ENCODE results near the gene SLC6A12.
"Not testable (repeated sequence)": the region's sequence is repeated elsewhere in the genome, so short reads cannot be mapped to it uniquely, and the experiment has no call there.

Gene SLC6A12

GRCh38 chr12:202081-202731 is 11.8 kb downstream of the SLC6A12 start:
- in situ Hi-C loops (cut with MboI; ENCODE audit: low sequenced_read_pairs): no loop called here

DNA sequence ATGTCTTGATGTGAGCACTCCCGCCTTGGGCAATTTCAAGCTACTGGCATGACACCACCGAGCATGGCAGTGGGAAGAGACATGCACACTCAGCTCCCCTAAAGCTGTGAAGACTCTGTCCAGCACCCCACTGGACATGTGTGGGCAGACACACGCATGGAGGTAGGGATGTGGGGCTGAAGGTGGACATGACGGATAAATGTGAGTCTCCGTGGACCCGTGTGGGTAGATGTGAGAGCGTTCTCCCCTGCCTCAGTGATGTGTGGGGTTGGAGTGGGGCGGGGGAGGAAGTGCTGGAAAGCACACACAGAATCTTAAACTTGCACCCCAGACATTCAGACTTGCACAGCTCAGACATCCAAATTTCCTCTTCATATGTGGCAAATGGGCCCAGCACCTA is 12.6 kb downstream of the SLC6A12 start:
- in situ Hi-C loops (cut with MboI; ENCODE audit: low sequenced_read_pairs): no loop called here

- in situ Hi-C loops (cut with MboI; ENCODE audit: low sequenced_read_pairs): no loop called here
These were observed 15.3 kb downstream of the SLC6A12 start for GRCh38 chr12:198705-199104.

DNA sequence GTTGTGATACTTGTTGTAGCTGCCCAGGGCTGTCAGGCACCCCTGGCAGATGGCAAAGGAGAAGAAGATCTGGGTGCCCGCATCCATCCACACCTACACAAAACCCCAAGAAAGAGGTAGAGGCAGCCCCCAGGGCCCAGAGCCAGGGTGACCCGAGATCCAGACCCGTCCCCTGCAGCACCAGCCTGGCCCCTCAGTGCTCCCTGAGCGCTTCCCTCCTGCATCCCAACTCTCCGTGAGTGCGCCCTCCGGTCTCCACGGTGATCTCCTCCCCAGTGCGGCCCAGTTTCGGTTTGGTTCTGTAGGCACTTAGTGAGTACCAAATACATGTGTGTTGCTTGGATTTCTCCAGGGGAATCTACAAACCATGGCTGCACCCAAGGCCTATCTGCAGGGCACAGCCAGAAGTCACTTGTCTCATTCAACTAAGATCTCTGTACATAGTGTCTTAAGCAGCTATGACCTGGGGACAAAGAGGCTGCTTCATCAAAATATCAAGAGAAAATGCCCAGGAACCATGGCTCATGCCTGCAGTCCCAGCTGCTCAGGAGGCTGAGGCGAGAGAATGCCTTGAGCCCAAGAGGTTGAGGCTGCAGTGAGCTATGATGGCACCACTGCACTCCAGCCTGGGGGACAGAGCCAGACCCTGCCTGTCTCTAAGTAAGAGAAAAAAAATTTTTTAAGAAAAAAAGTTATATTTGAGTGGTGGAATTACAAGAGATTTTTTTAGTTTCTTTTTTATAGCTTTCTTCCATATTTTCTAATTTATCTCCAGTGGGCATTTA is 15.9 kb downstream of the SLC6A12 start:
- in situ Hi-C loops (cut with MboI; ENCODE audit: low sequenced_read_pairs): no loop called here

GRCh38 chr12:197347-197746 is 16.6 kb downstream of the SLC6A12 start:
- in situ Hi-C loops (cut with MboI; ENCODE audit: low sequenced_read_pairs): no loop called here

GRCh38 chr12:196436-196835 is 17.5 kb downstream of the SLC6A12 start:
- in situ Hi-C loops (cut with MboI; ENCODE audit: low sequenced_read_pairs): no loop called here

DNA sequence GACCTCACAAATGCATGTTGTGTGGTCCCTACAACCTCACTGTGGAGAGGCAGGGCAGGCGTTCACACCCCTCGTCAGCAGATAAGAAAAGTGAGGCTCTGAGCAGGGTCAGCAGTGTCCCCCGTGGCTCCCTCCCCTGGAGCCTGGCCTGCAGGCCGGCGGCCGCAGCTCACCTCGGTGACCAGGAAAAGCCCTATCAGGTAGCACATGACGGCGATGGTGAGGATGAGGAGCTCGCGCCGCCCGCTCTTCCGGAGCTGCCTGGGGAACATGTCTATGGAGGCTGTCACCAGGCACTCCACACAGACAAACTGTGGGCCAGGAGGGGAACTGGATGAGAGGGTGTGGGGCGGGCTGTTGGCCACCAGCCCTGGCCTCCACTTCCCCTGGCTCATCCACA is 18.0 kb downstream of the SLC6A12 start:
- in situ Hi-C loops (cut with MboI; ENCODE audit: low sequenced_read_pairs): no loop called here

GRCh38 chr12:195156-195555 is 18.8 kb downstream of the SLC6A12 start:
- in situ Hi-C loops (cut with MboI; ENCODE audit: low sequenced_read_pairs): no loop called here

DNA sequence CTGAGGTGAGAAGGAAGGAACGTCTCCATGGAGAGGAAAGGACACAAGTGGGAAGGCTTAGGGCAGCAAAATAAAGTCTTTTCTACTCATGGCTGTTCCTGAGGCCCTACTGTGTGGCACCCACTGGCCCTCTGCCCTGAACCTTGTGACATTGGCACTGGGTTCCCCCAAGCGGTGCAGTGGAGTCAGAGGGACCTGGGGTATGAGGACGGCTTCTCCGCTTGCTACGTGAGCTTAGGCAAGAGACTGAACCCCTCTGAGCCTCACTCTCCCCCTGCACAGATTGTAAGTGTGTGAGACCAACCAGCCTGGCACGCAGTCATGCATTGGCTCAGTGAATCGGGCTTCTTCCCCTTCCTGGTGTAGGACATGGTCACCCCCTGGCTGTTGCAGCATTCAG is 19.7 kb downstream of the SLC6A12 start:
- in situ Hi-C loops (cut with MboI; ENCODE audit: low sequenced_read_pairs): no loop called here

GRCh38 chr12:193261-193660 is 20.7 kb downstream of the SLC6A12 start:
- in situ Hi-C loops (cut with MboI; ENCODE audit: low sequenced_read_pairs): no loop called here

DNA sequence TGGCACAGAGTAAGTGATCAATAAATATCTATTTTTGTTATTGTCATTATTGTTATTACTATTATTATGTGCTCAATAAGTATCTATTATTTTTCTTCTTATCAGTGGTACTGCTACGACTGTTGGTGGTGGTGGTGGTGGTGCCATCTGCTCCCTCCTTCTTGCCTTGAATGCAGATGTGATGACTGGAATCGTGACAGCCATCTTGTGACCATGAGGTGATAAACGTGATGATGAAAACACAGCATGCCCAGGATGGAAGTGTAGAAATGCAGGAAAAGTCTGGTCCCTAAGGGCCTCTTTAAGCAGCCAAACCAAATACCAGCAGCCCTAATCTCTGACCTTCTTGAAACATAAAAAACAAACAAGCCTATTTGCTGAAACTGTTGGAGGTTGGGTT is 22.4 kb downstream of the SLC6A12 start:
- in situ Hi-C loops (cut with MboI; ENCODE audit: low sequenced_read_pairs): no loop called here

DNA sequence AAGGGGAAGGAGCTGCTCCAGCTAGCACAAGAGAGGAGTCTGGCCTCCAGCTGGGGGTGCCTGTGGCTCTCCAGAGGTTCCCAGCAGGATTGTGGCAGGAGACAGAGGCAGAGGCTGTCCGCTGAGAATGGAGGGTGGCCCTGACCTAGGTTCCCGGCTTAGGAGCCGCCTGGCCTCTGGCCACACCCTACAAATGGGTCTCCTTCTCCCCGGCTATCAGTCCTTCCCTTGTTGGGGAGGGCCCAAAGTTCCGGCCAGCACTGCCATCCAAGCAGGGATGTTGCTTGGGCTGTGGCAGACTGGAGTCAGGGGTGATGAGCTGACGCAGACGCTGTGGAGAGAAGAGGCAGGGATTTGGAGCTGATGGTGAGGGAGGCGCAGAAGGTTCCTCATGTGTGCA is 23.1 kb downstream of the SLC6A12 start:
- in situ Hi-C loops (cut with MboI; ENCODE audit: low sequenced_read_pairs): no loop called here

- in situ Hi-C loops (cut with MboI; ENCODE audit: low sequenced_read_pairs): no loop called here
These were observed 24.4 kb downstream of the SLC6A12 start for GRCh38 chr12:189622-189962.

GRCh38 chr12:188910-189621 is 24.9 kb downstream of the SLC6A12 start:
- in situ Hi-C loops (cut with MboI; ENCODE audit: low sequenced_read_pairs): no loop called here

- in situ Hi-C loops (cut with MboI; ENCODE audit: low sequenced_read_pairs): not testable (repeated sequence)
These were observed 25.7 kb downstream of the SLC6A12 start for GRCh38 chr12:187986-188909.

DNA sequence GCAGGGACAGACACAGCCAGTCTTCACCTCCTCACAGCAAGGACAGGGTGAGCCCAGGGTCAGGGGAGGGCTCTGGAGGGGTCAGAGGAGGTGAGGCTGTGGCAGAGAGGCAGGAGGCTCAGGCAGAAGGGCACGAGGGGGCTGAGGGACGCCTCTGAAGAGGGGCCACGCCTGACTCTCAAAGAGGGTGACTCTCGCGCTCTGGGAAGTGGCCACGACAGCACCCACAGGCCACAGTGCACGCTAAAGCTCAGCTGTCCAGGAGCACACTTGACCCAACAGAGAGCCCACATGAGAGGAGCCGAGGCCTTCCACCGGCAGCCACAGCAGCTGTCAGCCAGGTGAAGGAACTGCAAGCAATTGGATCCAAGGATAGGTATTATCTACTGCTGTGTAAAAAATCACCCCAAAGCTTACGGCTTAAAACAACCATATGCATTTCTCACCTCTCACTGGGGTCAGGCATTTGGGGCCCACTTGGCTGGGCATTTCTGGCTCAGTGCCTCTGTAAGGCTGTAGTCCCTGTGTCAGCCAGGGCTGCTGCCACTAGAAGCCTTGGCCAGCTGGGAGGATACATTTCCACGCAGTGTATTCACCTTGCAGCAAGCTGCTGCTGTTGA is 27.8 kb downstream of the SLC6A12 start:
- in situ Hi-C loops (cut with MboI; ENCODE audit: low sequenced_read_pairs): no loop called here

DNA sequence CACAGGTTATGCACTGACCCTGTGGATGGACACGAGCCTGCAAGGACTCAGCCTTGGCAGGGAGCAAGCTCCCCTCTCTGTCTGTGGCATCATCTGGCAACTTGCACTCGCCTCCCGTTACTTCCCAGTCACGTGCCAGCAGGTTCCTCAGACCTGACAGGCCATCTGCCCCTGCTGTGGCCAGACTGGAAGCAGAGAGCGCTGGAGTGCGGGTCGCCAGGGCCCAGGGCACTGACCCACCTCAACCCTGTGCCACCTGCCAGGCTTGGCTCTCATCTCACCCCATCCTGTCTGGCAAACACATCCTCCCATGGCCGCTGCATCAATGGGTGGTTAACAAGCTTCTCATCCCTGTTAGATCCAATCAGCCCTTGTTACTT is 28.4 kb downstream of the SLC6A12 start:
- in situ Hi-C loops (cut with MboI; ENCODE audit: low sequenced_read_pairs): no loop called here

DNA sequence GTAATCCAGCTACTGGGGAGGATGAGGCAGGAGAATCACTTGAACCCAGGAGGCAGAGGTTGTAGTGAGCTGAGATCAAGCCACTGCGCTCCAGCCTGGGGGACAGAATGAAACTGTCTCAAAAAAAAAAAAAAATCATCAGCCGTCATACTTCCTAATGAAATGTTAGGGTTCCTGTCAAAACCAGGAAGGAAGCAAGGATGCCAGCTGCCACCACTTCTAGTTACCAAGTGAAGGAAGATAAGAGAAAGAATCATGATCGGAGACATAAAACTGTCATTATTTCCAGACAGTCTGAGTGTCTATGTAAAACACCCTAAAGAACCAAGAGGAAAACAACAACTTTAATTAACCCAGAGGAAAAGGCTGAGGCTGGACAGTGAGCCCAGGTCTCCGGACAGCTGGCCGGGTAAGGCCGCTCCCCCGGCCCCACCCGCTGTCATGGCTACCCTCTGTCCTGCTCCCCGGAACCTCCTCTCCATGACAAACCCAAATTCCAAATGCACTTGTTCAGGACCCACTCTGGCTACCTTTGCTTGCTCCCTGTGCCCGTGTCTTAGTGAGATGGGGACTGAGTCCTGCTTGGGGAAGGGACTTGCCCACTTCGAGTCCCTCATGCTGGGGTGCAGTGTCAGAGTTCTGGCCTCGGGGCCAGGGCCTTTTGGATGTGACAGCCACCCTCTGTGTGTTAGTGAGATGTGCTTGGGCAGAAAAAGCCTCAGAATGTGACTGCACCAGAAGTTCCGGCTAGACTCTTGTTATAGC is 29.0 kb downstream of the SLC6A12 start:
- in situ Hi-C loops (cut with MboI; ENCODE audit: low sequenced_read_pairs): no loop called here

GRCh38 chr12:182381-182892 is 31.5 kb downstream of the SLC6A12 start:
- in situ Hi-C loops (cut with MboI; ENCODE audit: low sequenced_read_pairs): no loop called here

GRCh38 chr12:181921-182320 is 32.0 kb downstream of the SLC6A12 start:
- in situ Hi-C loops (cut with MboI; ENCODE audit: low sequenced_read_pairs): no loop called here

All from hTERT RPE-1 (cell line).